GM21576 (cell line): ENCODE data around the gene CIC.

Source experiments
- ATAC-seq: cut with Tn5 transposase; IDR thresholded peaks from one replicate; pipeline ENCODE4 v1.9.1; 2021; ENCODE audit warnings: mild to moderate bottlenecking, moderate library complexity; ENCODE audit not compliant: unreplicated experiment

CIC gene

GRCh38 chr19:42275103-42275502 is 6.1 kb downstream of the CIC start:
- ATAC-seq: no peak

GRCh38 chr19:42275517-42275916 is 6.5 kb downstream of the CIC start:
- ATAC-seq: no peak

- no peak for ATAC-seq
Observed at GRCh38 chr19:42276284-42276683, 7.2 kb downstream of the CIC start.

GRCh38 chr19:42276821-42277220 is 7.8 kb downstream of the CIC start:
- no peak for ATAC-seq

- ATAC-seq: no peak
Observed at GRCh38 chr19:42277821-42278451, 8.9 kb downstream of the CIC start.

- no peak for ATAC-seq
Observed at GRCh38 chr19:42278452-42279154, 9.6 kb downstream of the CIC start.

GRCh38 chr19:42279155-42279901 is 10.3 kb downstream of the CIC start:
- ATAC-seq: no peak

- ATAC-seq: peak; percentile 31
Observed at GRCh38 chr19:42279902-42280814, 11.1 kb downstream of the CIC start.

GRCh38 chr19:42280815-42281145 is 11.7 kb downstream of the CIC start:
- no peak for ATAC-seq

GRCh38 chr19:42281146-42281826 is 12.2 kb downstream of the CIC start:
- no peak for ATAC-seq

- ATAC-seq: no peak
Observed at GRCh38 chr19:42281827-42282762, 13.0 kb downstream of the CIC start.

- ATAC-seq: no peak
Observed at GRCh38 chr19:42282819-42283187, 13.8 kb downstream of the CIC start.

- ATAC-seq: peak; percentile 42
Observed at GRCh38 chr19:42283188-42284065, 14.4 kb downstream of the CIC start.

- ATAC-seq: peak; percentile 18
Observed at GRCh38 chr19:42284066-42284501, 15.0 kb downstream of the CIC start.

- no peak for ATAC-seq
Observed at GRCh38 chr19:42284591-42285341, 15.7 kb downstream of the CIC start.

- ATAC-seq: no peak
Observed at GRCh38 chr19:42285541-42285941, 16.5 kb downstream of the CIC start.

- no peak for ATAC-seq
Observed at GRCh38 chr19:42285988-42286348, 16.9 kb downstream of the CIC start.
